ENCODE data around the gene GHRHR.

GHRHR gene

DNA sequence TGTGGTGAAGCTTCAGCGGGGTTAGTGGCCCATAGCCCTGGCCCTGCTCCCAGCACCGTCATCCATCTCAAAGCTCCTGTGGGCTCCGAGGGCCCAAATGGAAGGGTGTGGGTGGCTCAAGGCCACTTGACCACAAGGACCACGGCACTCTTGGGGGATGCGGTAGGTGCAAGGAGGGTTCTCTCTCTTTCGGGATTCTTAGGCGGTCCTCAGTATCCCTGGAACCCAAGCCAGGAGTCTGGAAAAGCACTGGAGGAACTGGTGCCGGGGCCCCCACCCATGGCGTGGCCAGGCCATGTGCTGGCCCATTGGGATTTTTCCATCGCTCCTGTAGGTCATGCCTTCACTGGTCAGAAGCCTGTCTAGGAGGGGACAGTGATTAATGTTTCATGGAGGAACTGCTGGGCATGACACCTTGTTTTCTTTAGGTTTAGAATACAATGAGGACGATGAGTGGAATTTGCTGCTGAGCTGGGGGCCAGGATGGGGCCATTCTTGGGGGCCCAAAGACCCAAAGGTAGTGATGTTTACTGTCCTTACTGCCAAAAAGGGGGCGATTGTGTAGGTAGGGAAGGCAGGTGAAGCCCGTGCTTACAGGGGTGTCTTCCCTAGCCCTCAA lies 35.4 kb upstream of the GHRHR start:
- no peak for DNase-seq (ENCODE audit: low spot score)

DNA sequence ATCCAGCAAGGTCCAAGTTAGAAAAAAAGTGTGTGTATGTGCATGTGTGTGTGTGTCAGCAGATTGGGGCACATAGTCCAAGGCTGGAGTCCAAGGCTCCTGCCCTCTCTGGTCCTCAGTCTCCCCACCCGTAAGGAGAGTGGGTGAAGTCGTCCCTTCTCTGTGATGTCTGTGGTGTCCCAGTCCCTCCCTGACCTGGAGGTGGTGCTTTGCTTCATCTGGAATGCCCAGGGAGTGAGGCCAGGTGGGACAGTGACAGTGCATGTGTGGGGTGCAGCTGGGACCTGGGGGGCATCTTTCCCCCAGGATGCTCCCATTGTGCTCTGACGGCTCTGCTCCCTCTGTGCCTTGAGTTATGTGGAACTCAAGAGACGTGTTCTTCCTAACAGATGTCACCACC lies 34.1 kb upstream of the GHRHR start:
- no peak for DNase-seq (ENCODE audit: low spot score)

DNA sequence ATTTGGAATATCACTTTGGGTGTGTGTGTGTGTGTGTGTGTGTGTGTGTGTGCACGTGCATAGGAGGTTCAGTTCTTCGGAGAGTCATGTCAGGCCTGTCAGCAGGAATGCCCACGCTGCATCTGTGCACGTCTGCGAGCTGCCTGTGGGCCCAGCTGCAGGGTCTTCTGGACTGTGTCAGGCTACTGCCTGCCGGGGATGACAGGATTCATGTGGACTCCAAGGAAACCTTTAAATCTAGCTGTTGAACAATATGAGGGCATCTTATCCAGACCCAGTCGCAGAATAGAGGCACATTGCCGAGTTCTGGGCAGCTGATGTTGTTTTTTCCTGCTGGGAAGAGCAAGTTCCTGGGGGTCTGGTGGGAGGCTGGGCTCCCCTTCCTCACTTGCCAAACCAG lies 33.1 kb upstream of the GHRHR start:
- no peak for DNase-seq (ENCODE audit: low spot score)

DNA sequence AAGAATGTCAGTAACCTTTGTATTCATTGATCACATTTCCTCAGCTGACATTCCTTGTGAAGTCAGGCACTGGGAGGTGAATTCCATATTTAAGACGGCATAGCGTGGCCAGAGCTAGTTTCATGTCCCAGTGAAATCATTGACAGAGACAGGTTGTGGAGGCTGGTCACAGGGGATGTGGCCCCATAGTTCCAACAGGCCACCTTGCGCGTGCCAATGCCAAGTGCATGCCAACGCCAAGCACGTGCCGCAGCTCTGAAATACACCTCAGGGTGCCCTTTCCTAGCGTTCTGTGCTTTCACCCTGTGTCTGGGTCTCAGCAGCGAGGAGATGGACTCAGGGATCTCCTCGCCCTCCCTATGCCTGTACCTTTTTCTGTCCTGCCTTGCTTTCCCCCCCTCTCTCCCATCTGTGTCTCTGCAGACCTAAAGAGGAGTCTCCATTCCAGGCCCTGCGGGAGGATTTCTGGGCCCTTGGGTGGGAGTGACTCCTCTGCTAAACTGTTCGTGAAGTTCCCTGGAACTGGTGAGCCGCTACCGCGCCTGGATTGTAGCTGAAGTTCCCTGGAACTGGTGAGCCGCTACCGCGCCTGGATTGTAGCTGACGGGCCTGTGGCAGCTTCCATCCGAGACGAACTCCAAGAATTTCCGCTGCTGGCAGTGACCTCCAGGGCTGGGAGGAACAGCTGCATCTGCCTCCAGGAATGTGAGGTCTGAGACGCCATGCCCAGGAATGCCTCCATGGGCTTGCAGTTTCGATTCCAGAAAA lies 32.4 kb upstream of the GHRHR start:
- DNase-seq (ENCODE audit: low spot score), result no peak

DNA sequence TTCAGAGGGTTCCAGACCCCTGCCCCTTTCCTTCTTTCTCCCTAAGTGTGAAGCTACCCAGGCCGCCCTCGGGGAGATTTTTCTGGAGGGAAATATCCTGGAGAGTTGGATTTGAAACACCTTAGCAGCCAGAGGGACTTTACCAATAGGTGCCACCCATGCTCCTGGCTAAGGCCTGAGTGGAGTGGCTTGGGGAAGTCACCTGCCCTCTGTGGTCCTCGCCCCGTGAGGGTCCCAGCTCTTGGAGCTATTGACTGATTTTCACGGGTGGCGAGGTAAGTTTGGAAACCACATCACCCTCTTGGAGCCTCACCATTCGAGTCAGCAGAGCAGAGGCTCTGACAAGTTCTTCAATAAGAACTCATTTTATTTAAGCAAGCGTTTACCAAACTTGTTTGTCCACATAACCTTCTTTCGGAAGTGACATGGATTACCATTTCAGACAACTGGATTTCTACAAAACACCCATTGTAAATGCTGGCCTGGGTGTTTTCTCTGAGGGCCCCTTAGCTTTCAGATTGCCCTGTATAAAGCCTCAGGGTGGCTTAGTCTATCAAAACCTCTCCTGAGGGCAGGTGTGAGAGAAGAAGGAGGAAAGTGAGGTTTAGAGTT lies 31.7 kb upstream of the GHRHR start:
- no peak for DNase-seq (ENCODE audit: low spot score)

DNA sequence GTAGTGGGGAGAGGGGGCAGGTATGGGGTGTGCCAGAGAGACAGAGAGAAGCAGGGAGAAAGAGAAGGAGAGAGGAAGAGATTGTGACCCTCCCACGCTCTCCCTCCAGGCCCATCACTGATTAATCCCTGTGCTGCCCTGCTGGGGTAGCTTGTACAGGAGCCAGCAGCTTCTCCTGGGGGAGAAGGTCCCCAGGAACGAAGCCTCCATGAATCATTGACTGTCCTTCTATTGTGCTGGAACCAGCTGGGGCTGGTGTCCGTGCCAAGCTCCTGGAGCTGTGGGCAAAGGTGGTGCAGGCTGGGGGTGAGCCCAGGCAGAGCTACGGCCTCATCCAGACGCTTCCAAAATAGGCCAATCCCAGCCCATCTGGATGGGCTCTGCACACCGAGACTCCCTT lies 31.2 kb upstream of the GHRHR start:
- no peak for DNase-seq (ENCODE audit: low spot score)

DNA sequence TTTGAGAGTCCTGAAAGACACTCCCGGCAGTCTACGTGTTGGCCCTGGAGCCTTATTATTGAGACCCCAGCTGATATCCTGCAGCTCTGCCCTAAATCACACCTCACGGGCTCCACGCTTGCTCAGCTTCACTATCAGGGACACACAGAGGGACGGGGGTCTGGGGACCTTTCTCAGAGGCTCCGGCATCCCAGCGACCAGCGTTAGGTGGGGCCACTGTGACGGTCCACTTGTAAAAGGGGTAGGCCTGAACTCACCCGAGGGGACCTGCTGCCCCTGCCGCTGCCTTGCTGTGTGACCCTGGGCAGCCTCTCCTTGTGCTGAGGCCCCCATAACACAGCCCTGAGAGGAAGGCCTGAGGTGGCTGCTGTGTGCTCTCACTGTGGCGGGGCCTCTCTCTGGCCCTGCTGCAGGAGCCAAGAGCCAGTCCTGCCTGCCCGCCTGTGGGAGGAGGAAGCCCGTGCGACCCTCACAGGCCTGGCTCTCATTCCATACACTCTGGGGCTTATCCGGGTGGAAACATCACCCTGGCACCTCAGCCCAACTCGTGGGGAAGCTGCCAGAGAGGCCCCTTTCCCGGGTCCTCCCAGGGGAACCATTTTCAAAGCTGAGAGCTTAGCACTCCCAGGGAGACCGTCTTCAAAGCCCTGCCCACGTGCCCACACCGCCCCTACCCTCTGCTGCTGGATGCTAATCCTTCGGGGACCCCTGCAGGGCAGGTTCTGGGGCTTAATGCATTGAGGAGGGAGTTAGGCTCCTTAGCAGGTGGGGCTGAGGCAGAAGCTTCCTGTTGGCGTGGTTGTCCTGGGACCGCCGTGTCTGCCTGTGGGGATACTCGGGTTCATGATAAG lies 30.4 kb upstream of the GHRHR start:
- no peak for DNase-seq (ENCODE audit: low spot score)

DNA sequence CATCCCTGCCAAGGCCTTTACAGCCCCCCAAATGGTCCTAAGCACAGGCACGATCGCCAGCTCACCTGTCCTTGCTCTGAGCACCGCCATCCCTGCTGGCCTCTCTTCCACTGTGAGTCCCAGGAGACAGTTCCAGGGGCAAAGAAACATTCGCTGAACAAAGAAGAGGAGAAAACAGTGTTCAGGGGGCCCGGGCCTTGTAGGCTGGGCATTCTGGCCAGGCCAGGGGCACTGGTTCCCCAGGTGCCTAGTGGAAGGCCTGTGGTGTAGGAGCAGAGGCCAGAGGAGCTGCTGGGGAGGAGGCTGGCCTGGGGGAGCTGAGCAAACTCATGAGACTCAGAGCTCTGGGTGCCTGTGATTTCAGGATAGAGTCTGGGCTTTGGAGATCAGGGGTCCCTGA lies 29.5 kb upstream of the GHRHR start:
- no peak for DNase-seq (ENCODE audit: low spot score)

DNA sequence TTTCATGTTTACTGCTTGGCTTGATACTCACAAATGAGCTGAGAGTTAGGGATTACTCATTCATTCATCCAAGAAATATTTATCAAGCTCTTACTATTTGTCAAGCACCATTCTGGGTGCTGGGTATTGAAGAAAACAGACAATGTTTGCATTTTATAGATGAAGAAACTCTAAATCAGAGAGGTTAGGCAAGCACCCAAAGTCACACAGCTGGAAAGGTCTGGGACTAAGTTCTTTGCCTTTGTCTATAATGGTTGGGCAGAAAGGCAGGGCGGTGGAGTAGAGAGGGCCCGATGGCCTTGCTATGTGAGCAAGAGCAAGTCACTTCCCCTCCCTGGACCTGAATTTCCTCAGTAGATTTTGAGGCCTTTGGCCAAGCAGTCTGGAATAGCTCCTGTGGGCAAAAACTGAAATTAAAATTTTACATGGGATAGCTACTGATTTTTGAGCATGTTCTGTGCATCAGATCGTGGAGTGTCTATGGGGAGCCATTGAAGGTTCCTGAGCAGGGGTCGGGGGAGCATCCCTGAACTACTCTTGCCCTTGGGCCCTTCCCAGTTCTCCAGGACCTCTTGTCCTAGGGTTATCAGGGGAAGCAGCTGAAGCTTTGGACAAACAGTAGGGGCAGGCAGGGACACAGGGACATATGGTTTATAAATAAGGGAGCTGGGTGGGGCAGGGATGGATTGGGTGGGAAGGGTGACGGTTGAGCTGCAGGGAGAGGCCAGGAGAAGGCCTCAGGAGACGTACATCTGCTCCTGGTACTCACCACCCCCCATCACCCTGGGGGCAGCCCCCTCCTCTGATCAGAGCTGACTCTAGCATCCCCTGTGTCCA lies 28.8 kb upstream of the GHRHR start:
- DNase-seq (ENCODE audit: low spot score), result no peak

DNA sequence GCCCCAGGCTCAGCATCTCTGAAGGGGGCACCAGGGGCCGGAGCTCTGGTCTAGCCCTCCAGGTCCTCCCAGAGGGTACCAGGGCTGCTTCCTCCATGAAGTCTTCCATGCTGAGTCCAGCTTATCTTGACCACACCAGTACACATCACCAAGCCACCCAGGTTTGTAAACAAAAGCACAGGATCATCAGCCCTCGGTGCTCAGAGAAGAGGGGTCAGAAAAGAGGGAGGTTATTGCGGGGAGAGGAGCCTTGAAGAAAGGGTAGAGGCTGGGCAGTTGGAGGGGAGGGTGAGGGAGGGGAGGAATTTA lies 28.2 kb upstream of the GHRHR start:
- no peak for DNase-seq (ENCODE audit: low spot score)

DNA sequence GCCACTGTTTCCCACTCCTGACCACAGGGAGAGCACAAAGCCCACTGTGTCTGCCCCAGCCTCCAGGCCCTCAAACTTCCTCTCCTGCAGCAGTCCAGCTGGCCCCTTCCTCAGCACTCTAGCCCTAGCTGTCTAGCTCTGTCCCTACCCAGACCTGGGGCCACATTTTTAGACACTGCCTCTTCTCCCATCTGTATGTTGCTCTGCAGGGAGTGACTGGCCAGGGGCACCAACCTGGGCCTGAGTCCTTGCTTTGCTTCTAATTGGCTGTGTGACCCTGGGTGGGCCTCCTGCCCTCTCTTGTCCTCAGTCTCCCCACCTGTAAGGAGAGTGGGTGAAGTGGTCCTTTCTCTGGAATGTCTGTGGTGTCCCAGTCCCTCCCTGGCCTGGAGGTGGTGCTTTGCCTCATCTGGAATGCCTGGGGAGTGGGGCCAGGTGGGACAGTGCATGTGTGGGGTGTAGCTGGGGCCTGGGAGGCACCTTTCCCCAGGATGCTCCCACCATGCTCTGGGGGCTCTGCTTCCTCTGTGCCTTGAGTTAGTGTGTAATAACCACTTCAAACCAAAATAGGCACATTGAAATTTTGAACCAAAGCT lies 27.0 kb upstream of the GHRHR start:
- no peak for DNase-seq (ENCODE audit: low spot score)

DNA sequence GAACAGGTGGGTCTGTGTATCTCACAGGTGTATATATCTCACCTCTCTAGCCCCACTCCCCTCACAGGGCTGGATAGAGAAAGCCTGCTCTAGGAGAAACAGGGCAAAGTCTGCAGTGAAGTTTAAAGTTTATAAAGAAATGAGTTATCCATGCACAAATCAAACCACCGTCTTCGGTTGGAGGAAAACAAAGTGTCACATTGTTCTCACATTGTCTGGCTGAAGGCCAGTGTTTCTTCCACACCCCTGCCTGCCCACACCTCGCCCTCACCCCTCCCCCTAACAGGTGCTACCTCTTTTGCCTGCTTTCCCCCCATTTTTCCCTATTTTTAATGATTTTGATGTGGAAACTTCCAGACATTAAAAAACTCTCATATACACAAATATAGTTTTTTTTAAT lies 26.3 kb upstream of the GHRHR start:
- DNase-seq (ENCODE audit: low spot score), result peak; percentile 55

DNA sequence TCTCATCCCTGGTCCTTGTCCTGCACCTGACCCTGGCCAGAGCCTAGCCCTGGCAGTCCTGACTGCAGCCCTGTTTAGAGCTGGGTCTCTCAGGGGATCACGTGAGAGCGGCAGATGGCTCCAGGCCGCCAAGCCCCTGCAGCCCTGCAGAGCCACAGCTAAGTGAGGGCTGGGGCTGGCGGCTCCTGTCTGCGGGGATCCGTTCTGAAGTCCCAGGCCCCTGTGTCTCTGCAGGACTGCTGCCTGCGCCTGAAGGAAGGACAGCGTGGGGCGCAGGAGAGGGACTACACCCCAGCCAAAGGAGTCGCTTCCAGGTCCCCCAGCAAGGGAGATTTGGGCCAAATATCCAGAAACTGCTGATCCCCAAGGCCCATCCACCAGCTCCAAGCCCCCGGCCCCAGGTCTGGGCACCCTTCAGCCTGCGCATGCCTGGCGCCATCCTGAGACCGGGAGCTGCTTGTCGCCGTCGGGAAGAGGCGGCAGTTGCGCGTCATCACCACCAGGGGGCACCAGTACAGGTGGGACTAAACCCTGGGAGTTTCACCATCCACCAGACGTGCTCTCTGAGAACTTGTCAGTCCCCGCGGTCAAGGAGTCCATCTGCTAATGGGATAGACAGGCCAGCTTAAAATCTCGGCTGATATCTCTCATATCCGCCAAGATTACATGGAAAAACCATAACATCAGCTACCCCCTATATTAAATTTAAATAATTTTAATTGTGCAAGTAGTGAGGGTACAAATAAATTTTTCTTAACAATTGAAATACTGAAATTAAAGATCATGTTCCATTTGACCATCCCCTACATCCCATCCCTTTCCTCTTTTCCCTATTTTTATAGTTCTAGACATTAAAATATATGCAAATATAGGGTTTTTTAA lies 25.1 kb upstream of the GHRHR start:
- peak; percentile 88 for DNase-seq (ENCODE audit: low spot score)

DNA sequence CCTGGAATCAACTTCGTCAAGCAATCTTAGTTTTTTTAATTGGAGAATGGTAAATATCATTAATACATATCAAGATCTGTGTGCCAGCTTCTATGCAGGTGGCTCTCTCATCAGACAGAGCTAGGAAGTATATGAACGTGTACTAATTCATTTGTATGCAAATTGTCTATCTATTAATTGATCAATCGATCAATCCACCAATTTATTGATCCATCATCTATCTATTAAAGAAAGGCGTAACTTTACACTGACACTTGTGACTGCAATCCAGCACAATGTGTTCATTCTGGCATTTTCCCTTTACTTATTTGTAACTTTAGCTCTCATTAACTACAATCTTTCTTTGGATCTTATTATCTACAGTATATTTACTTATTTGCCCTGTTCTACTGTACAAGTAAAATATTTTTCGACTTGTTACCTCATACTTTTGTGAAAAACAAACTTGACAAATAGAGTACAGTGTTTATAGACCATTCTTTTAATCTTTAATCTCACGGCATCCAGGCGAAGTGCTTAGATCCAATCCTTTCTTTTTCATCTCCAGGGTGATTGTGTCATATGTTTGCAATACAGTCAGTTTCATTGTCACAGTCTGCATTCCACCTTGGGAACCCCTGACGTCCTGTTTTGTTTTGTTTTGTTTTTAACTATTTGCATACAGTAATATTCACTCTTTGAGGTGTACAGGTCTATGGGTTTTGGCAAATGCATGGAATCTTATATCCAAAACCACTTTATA lies 22.0 kb upstream of the GHRHR start:
- DNase-seq (ENCODE audit: low spot score), result peak; percentile 26

DNA sequence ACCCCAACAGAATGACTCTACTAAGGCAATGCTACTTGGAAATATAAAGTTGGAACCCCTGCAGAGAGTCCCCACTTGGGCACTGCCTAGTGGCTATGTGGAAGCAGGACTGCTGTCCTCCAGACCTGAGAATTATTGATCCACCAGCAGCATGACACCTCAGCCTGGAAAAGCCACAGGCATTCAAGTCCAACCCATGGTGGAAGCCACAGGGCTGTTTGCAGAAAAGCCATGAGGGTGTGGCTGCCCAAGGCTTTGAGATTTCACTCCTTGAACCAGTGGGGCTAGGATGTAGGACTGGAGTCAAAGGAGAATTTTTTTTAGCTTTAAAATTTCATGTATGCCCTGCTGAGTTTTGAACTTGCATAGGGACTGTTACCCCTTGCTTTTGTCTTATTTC lies 13.6 kb upstream of the GHRHR start:
- peak; percentile 34 for DNase-seq (ENCODE audit: low spot score)

DNA sequence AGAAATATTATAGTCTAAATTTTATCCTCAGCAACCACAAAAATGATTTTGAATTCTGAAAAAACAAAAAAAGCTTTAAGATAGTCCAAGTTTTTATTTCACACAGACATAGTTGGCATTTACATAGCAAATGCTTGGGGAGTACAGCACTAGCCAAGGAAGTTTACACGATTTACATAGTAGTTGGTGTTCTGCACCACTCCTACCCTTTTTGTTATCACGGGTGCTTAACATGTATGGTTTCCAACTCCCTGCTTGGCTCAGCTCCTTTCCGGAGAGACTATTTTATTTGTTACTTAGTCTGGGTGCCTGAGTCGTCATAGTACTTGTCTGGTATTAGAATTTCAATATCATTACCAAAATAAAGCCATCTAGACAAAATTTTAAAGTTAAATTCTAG lies 8.8 kb upstream of the GHRHR start:
- DNase-seq (ENCODE audit: low spot score), result no peak

DNA sequence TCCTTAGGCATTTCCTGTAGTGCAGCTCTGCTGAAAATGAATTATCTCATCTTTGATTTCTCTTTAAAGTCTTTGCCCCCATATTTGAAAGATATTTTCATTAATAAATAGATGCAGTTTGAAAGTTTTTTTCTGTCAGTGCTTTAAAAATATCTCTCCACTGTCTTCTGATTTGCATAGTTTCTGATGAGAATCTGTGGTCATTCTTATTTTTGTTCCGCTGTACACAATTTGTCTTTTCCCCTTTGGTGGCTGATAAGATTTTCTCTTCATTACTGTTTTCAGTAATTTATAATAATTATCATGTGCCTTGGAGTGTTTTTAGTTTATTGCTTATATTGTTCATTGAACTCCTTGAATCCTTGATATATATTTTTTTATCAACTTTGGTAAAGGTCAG lies 7.0 kb upstream of the GHRHR start:
- no peak for DNase-seq (ENCODE audit: low spot score)

DNA sequence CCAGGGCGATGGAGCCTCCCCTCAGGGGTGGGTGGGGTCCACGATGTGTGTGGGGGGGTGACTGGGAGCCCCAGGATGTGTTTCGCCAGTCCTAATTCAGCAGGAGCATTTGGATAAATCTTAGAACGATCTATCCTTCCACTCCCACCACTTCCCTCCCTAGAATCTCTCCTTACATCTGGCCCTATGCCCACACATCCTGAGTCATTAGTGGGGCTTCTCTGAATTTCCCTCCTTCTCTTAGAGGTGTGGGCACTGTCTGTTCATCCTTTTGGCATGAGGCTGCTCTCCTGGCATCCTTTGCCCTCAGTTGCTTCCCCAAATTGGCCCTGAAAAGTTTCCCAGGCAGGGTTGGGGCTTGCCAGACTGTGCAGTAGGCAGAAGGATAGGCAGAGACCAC lies 1.6 kb downstream of the GHRHR start:
- DNase-seq (ENCODE audit: low spot score), result no peak

DNA sequence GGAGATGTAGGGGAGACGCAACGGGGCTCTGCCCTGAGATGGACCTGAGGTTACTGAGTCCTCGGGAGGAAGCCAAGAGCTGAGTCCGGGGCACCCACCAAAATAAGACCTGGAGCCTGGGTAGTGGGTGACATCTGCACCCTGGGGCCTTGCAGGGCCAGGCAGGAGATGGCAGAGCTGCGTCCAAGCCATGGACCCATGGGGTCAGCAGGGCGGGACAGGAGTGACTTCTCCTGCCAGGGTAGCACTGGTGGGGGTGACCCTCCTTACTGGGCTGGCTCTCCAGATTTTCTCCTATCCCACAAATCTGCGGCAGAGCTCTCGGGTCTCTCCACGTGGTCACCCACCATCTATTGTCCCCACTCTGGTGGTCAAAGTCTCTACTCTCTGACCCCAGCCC lies 2.1 kb downstream of the GHRHR start:
- no peak for DNase-seq (ENCODE audit: low spot score)

DNA sequence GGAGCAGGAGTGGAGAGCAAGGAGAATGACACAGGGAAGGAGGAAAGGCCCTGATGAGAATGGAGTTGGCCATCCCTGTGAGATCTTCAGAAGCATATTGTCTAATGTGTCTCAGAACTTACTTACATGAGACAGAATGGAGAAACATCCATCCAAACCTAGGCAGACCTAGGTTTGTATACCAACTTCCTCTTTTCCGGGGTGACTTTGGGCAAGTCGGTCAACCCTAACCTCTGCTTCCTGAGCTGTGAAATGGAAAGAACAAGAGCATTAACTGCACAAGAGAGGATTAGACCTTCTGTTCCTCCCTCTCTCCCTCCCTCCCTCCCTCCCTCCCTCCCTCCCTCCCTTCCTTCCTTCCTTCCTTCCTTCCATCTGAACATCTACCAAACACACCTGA lies 4.5 kb downstream of the GHRHR start:
- DNase-seq (ENCODE audit: low spot score), result no peak

Measured in SW480 (cell line).